Activated CD4-positive, alpha-beta T cell treated with anti-CD3 and anti-CD28 coated beads, Interleukin-2, amount 50 U/mL, for 4 hours (primary cell): ENCODE data around the gene PRTFDC1.
"Not testable (repeated sequence)": the region's sequence is repeated elsewhere in the genome, so short reads cannot be mapped to it uniquely, and the experiment has no call there.

Experiments used
- DNase-seq, 2 experiments: peaks; one replicate each; pipeline ENCODE4 v3.0.0-alpha.2; 2020

The PRTFDC1 gene

DNA sequence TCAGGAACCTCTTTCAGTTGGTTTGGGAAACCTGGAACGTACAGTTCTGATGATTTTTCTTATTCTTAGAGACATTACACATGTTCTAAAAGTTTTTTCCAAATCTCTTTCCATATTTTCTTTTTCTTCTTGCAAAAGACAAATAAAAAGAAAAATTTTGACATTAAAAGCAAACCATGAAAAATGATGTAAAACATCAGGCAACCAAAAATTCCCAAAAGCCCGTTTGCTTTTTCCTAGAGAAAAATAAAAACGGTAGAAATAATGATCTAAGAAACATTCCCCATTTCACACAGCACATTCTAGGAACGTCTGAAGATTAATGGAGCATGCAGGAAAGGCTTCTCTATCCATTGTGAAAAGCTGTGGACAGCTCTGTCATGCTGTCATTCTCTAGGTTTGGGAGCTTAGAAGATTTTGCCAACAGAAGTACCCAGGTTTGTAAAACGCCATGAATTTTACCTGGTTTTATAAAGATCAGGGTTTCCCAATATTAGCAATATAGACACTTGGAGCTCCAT, 11.2 kb upstream of the PRTFDC1 start:
- DNase-seq: no peak

DNA sequence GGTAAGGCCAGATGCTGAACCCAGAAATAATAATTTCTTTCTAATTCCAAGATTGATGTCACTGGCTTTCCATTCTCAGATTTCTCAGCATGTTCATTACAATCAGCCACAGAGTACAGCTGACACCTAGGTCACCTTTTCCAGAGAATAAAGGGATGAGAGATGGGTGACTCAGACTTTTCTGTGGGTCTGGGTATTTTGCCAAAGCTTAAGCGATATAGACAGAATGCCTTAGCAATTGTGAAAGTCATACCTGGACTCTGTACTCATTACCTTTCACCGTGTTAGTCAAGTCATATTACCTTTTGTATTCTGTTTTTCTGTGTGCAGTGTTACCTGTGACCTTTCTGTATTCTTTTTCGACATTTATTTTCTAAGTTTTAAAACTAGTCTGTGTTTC, 10.6 kb upstream of the PRTFDC1 start:
- DNase-seq: no peak

DNA sequence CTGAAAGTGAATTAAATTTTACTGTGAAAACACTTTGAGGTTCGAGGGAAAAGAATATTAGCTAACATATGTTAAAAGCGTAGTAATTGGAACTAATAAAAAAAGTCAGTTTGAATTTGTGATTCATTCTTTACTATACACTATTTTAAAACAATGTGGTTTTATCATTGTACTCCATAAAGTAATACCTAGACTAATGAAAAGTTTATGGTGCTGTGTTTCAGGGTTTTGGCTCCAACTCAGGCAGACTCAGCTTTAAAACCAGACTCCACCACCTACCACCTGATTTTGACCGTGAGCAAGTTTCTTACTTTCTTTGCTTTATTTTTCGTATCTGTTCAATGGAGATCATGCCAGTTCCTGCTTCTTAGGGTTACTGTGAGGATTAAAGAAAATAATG, 9.2 kb upstream of the PRTFDC1 start:
- no peak for DNase-seq

DNA sequence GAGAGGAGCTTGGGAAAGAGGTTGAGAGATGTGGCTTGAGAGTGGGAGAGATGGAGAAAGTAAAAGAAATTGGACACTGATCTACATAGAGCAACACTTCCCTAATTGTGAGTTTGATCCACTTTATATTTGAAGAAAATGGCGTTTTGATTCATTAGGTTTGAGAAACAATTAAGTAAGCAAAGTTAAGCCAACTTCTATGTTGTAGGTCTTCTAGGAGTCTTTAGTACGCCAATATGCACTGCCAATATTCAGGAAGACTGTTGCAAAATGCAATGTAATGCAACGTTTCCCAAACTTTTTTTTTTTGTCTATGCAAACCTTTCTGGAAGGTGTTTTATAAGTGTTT, 7.0 kb upstream of the PRTFDC1 start:
- DNase-seq: no peak

DNA sequence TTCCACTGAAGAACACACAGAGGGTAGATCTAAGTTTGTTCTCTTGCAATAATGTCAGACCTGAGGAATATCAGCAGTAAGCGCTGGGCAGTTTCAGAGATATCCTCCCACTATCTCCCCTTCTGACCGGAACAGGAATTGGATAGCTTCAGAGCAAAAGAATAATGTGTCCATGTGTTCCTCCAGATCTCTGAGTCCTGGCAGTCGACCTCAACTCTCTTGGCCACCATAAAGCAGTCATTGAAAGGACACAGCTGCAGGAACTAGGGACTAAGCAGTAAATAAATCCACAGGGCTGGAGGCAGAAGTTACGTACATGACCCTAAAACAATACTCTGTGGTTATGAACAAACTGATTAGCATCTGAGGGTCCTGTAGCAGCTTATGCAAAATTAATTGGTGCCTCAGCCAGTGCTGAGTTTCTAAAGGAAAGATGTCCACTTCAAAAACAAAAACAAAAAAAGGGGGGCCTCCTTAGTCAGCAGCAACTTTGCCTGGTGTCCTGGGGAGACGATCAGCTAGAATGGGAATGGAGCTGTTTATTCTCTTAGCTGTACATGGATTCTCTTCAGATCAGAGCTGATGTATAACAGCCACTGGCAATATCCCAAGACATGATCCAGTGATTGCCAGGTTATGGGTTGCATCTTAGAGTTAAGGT, 6.4 kb upstream of the PRTFDC1 start:
- DNase-seq: no peak

DNA sequence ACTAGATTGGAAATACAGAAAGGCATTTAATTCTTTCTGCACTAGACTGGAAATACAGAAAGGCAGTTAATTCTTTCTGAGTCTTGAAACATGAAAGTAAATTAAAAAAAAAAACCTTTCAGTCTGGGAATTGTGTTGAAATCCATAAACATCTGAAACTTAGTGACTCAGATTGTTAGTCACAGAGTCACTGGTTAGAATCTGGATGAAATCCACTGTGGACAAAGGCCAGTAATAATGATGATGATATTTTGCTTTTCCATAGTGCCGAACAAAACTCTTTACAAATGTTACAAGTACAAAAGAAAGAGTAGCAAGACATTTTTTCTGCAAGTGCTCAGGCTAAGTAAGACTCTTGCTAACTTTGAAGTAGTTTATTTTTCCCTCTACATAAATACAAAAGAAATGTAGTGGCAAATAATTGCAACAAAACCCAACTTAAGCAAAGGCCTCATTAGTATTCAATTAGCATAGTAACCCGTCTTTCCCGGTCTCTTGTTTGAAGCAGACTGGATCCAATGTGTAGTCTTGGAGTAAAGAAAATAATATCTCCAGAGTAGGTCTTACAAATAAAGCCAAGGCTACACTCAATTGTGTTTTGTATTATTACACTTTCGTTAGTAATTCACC, 5.8 kb upstream of the PRTFDC1 start:
- no peak for DNase-seq

DNA sequence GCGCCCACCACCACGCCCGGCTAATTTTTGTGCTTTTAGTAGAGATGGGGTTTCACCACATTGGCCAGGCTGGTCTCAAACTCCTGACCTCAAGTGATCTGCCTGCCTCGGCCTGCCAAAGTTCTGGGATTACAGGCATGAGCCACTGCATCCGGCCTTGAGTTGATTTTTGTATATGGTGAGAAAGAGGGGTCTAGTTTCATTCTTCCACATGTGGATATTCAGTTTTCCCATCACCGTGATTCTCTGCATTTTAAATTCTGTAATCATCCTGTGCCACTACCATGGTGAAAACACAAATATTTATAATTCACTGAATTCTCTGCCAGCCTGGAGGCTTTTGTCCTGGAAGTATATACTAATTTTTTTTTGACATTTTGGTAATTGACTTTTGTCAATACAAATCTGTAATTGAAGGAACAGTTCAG, 5.2 kb upstream of the PRTFDC1 start:
- DNase-seq: not testable (repeated sequence)

DNA sequence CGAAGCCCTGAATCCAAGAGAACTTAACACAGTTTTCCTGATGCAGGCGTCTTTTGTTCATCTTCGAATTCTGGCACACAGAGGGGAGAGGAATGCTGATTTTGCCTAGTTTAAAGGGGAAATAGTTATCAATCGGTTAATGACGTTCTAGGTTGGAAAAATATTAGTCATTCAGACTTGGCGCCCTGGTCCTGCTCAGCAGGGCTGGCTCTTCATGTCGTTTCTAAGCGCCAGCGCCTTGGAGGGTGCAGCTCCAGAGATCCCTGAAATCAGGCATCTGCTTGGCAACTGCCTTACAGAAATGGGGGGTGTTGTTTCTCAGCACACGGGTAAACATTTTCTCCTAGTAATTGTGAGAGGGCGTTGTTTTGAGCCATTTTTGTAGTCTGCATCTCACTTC, 1.3 kb upstream of the PRTFDC1 start:
- no peak for DNase-seq

DNA sequence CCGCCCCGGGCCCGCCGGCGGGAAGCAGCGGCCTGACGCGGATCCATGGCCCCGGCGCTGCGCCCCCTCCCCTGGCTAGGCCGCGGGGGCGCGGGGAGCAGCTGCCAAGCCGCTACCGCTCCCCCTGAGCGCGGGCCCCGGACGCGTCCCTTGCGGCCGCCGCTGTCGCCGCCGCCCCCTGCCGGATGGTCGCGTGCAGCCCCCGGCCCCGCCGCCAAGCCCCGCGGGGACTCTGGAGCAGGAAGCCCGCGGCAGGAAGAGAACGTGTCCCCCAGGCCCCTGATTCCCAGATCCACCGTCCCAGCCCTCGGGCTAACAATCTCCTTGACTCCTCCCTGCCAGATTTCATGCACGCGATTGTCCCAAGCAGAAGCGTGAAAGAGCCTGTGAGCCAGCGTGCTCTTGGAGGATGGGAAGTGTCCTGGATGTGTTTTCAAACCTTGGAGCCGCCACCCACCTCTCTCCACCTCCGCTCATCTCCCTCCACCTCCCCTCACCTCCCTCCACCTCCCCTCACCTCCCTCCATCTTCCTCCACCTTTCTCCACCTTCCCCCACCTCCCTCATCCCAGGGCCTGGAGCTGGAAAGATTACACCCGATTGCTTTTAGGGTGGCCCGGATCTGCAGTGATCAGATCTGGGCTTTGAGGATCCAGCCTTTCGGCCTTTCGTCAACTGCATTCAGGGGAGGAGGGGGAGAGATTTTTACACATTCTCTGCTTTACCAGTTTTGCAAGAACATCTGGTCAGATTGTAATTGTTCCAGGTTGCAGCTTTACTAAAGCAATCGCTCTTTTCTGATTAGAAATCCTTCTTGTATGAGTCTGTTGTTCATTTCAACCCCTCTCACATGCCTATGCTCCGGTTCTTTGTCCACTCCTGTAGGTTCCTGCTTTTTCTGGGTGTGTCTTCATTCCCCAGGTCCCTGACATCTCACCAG, 570 bp upstream of the PRTFDC1 start:
- peak; percentile 30 to 38 for DNase-seq

DNA sequence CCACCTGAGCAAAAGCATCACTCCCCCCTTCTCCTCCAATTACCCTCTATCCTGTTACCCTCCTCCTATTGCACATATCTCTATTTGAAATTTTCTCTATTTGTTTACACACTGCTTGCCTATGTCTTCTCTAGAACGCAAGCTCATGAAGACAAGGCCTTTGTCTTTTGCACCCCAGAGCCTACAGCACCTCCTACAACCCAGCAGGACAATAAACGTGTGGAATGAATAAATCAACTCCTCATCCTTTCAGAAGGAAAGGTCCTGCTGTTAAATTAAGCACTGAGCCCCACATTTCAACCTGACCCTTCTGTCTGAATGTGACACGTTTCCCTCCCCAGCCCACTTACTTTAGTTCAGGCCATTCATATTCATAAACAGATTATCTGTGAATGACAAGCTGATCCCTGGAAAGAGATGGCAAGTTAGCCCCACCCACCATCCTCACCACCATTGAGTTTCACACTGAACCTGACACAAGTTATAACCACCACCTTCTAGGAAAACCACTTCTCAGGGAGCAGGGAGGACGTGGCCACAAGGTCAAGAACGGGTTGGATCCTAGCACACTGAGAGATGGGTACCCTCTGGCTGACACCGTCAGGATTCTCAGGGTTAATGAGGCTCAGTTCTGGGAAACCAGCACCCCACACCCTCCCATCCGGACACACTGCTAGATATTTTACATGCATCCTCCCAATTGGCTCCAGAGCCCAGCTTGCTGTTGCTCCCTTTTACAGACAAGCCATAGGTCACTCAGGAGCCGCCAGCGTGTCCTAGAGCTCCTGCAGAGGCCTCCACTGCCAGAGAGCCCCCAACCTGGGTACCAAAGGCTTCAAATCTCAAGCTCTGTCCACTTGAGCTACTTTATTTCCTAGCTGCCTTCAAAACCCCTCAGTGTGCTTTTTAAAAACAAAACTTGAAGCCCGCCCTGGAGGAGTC, 934 bp downstream of the PRTFDC1 start:
- DNase-seq: no peak

DNA sequence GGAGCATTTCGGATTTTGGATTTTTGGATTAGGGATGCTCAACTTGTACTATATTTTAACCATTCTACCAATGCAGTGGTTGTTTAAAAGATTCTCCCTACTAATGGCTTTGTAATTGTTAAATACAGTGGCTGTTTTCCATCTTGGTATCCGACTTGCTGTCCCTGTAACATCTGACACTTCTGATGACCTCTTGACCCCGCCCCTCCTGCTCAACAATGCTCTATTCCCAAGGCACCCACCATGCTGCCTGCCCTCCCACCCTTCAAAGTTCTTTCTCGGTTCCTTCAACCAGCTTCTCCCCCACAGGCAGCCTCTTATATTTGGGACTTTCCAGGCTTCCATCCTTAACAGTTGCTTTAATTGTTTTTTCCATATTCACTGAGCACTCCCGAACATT, 2.0 kb downstream of the PRTFDC1 start:
- no peak for DNase-seq

DNA sequence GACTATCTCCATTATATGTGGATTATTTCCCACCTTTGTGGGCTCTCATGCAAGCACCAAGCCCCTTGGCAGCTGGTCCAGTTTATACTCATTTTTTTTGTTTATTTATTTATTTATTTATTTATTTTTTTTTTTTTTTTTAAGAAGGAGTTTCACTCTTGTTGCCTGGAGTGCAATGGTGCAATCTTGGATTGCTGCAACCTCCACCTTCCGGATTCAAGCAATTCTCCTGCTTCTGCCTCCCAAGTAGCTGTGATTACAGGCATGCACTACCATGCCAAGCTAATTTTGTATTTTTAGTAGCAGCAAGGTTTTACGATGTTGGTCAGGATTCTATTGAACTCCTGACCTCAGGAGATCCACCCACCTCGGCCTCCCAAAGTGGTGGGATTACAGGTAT, 2.8 kb downstream of the PRTFDC1 start:
- DNase-seq: no peak

DNA sequence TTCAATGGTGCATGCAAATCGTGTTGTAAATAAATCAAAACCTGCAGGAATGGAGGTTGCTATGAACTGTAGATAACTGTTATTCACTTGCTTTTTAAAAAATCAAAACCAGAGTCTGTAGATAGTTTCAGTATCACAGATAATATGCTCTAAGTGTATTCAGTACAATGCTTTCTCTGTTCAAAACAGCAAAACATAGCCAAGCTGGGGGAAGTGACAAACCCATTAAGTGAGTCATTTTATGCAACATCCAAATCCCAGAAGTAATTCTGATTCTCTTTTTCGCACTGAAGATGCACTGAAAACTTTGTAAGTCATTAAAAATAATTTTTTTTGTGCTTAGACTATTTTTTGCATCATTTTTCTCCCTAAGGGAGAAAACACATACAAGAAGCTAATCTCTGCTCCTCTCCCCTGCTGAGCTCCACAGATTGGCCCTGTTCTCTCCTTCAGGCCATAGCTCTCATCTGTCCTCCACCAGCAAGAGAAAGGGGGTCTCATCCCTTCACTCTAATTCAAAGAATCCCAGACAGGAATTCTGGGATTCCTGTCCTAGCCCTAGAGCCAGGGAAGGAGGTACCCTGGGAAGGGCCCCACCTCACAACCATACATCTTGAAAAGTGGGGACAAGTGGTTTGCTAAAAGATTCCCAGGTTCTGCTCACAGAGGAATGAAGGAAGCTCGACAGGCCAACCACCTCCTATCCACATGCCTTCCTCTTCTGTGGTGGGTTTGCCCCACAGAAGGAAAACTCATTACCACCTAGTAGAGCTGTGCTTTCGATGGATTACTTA, 4.9 kb downstream of the PRTFDC1 start:
- DNase-seq: no peak

DNA sequence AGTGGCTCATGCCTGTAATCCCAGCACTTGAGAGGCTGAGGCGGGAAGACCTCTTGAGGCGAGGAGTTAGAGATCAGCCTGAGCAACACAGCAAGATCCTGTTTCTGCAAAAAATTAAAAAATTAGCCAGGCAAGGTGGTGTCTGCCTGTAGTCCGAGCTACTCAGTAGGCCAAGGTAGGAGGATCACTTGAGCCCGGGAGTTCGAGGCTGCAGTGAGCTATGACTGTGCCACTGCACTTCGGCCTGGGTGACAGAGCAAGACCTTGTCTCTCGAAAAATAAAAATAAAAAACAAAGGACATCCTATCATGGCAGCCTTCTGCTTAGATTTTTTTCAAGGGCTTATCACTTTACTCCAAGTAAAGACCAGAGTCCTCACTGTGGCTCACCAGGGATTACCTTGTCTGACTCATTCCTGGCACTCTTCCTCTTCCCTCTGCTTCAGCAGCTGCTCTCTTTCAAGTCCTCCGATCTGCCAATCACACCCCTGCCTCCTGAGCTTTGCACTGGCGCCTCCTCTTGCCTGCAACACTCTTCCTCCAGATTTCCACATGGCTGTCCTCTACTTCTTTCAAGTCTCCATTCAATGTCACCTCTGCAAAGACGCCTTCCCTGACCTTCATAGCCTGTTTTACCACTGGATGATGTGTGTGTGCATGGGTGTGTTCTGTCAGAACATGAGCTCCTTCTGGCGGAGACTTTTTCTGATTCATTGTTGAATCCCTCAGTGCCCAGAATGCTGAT, 7.7 kb downstream of the PRTFDC1 start:
- DNase-seq: no peak

DNA sequence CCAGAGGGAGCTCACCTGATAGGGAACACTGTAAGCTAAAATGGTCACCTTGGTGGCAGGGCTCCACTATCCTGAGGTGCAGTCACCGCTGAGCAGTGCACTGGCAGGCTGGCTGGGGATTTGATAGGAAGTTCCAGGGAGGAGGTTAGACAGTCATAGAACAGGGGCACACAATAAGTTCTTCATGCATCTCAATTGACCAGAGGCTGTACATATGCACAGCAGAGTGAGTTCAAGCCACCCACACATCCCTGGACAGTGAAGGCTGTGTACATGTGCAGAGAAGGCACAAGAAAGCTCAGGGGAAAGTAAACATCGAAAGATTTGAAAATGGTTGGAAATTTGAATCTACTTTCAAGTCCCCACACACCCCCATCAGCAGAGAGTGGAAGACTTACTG, 13.9 kb downstream of the PRTFDC1 start:
- DNase-seq: no peak

DNA sequence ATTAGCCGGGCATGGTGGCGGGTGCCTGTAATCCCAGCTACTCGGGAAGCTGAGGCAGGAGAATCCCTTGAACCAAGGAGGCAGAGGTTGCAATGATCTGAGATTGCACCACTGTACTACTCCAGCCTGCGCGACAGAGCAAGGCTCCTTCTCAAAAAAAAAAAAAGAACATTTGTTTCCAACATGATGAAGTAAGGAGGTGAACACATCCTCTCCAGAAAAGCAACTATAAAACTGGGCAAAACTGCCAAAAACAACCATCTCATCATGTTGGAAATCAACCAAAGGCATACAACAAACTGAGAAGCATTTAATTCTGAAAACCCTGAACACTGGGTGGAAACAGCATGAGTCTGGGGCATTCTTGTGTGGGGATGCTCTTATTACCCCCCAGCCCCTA, 14.3 kb downstream of the PRTFDC1 start:
- DNase-seq: no peak

DNA sequence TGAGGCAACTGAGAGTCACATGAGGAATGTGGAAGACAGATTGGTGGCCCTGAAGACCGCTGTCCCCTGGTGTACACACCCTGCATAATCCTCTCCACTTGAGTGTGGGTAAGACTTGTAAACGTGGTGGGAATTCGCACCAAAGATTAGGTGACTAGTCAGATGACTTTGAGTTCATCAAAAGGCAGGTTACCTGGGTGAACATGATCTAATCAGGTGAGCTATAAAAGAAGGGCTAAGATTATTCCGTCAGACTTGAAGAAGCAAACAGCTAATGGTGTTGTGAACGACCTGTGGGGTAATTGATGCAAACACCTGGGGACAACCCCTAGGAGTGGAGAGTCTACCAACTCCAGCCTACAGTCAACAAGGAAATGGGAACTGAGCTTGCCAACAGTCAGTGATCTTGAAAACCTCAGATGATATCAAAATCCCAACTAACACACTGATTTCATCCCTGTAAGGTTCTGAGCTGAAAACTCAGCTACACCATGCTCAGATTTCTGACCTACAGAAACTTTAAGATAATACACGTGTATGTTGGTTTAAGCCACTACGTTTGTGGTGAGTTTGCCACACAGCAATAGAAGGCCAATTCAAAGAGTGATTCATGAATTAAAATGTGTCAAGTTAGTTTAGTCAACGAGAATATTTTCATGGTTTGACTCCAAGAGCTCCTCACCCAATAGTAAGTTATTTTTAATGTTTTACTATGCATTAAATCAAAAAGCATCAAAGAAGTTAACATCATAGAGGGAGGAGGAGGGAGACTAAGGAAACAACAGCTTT, 16.7 kb downstream of the PRTFDC1 start:
- no peak for DNase-seq

DNA sequence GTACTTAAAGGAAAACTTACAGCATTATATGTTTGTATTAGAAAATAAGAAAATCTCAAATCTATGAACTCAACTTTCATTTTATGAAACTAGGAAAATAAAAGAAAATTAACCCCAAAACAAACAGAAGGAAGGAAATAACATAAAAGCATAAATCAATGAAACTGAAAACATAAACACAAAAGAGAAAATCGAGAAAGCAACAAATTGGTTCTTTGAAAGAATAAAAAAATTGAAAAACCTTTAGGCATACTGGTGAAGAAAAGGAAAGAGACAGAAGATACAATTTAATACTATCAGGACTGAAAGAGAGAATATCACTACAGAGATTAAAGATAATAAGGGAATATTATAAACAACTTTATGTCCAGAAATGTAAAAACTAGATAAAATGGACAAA, 21.2 kb downstream of the PRTFDC1 start:
- no peak for DNase-seq

DNA sequence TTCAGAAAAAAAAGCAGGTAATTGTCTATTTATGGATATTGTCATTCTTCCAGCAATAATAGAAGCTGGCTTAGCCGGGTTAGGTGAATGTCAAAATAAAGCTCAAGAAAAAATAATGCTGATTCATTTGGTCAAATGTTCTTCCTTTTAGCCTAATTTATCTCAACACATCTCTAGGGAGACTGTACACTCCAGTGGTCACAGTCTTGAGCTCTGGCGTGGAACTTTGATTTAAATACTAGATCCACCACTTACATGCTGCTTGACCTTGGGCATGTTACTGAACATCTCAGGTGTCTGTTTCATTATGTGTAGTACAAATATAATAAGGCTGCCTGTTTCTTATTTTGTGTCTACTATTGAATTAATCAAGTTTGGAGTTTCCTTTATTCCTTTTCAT, 22.0 kb downstream of the PRTFDC1 start:
- DNase-seq: no peak

DNA sequence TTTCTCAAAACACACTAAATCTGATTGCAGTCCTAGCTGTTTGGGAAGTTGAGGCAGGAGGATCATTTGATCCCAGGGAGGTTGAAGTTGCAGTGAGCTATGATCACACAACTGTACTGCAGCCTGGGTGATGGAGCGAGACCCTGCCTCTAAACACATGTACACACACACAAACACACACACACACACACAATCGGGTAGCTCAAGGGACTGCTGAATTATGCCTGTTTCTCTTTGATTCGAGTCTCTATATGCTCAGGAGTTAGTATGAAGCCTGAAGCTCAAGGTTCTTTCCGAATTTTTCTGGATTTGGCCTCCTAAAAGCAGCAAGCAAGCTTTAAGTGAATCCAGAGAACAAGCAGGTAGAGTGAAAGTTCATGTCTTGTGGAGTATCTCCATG, 22.5 kb downstream of the PRTFDC1 start:
- DNase-seq: no peak
